ENCODE data around the gene USH2A. TPM values are rescaled to one million over a fixed set of nuclear protein-coding genes. Genes with fewer than 3 reads are reported as not detected.

The USH2A gene
- polyA plus RNA-seq, 3 donors: not detected

GRCh38 chr1:216303690-216304089 lies 119.6 kb downstream of the USH2A start:
- Histone ChIP-seq H3K4me2 (replicated peaks; ENCODE audit: extremely low read depth, low read length, poor library complexity, severe bottlenecking) (no peak overlapping the region), H2AFZ (ENCODE audit: insufficient read depth, low read depth, low read length, poor library complexity, severe bottlenecking) (no peak overlapping the region), H3K79me2 (ENCODE audit: insufficient read depth, low read length) (no peaks in the 10 kb centered on the region), H3K27ac (ENCODE audit: low read depth in 1 of 2, low read length in 2 of 2) (no peak overlapping the region), H4K20me1 (ENCODE audit: insufficient read depth, low read length) (no peaks in the 10 kb centered on the region), H3K27me3 (ENCODE audit: control insufficient read depth in 2 of 2, insufficient read depth in 2 of 2, low read length in 2 of 2) (no peaks in the 10 kb centered on the region), H3K36me3 (replicated peaks in 1 of 2; ENCODE audit: control insufficient read depth in 1 of 2, insufficient read depth in 2 of 2, low read length in 2 of 2) (no peaks in the 10 kb centered on the region), H3K4me3 (replicated peaks in 1 of 3; ENCODE audit: low read depth in 2 of 3, low read length in 3 of 3) (no peak overlapping the region), H3K9ac (ENCODE audit: insufficient read depth, low read length, poor library complexity, severe bottlenecking) (no peak overlapping the region), H3K4me1 (ENCODE audit: control insufficient read depth in 1 of 2, insufficient read depth in 2 of 2, low read length in 2 of 2) (no peaks in the 10 kb centered on the region), H3K9me3 (replicated peaks in 1 of 2; ENCODE audit: control insufficient read depth in 1 of 2, insufficient read depth in 1 of 2, low read length in 2 of 2) (no peaks in the 10 kb centered on the region)
- Mint-ChIP-seq H3K9me3 (peaks cover 0 to 4% (median 0%) of the 10 kb centered on the region in 7 donors), H3K27ac (no peak overlapping the region), H3K27me3 (ENCODE audit: low read depth in 3 of 3) (peaks cover 0 to 1% (median 0%) of the 10 kb centered on the region in 3 donors), H3K36me3 (no peaks in the 10 kb centered on the region), H3K4me1 (no peaks in the 10 kb centered on the region), H3K4me3 (no peak overlapping the region)
- intact Hi-C loops (cut with micrococcal nuclease): no loop called here
- DNase-seq: no peak
- TF ChIP-seq, protein P1, sequence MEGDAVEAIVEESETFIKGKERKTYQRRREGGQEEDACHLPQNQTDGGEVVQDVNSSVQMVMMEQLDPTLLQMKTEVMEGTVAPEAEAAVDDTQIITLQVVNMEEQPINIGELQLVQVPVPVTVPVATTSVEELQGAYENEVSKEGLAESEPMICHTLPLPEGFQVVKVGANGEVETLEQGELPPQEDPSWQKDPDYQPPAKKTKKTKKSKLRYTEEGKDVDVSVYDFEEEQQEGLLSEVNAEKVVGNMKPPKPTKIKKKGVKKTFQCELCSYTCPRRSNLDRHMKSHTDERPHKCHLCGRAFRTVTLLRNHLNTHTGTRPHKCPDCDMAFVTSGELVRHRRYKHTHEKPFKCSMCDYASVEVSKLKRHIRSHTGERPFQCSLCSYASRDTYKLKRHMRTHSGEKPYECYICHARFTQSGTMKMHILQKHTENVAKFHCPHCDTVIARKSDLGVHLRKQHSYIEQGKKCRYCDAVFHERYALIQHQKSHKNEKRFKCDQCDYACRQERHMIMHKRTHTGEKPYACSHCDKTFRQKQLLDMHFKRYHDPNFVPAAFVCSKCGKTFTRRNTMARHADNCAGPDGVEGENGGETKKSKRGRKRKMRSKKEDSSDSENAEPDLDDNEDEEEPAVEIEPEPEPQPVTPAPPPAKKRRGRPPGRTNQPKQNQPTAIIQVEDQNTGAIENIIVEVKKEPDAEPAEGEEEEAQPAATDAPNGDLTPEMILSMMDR (IDR thresholded peaks at IDR 0.05): no peak

- H3K4me2 ChIP-seq (replicated peaks; ENCODE audit: extremely low read depth, low read length, poor library complexity, severe bottlenecking): no peak overlapping the region
- WGBS (ENCODE audit: insufficient coverage): no CpG with 5 or more reads among the region's 6 CpGs
- intact Hi-C loops (cut with micrococcal nuclease): no loop called here
- H3K79me2 ChIP-seq (ENCODE audit: insufficient read depth, low read length): no peaks in the 10 kb centered on the region
- no peak overlapping the region for H2AFZ ChIP-seq (ENCODE audit: insufficient read depth, low read depth, low read length, poor library complexity, severe bottlenecking)
- peaks cover 0 to 2% (median 0%) of the 10 kb centered on the region in 7 donors for H3K9me3 Mint-ChIP-seq
- no peaks in the 10 kb centered on the region for H3K4me1 Mint-ChIP-seq
- DNase-seq: no peak
- no peak overlapping the region for H3K4me3 Mint-ChIP-seq
- TF ChIP-seq, protein P1 (IDR thresholded peaks at IDR 0.05): no peak
- H3K27ac Mint-ChIP-seq: no peak overlapping the region
- no peaks in the 10 kb centered on the region for H4K20me1 ChIP-seq (ENCODE audit: insufficient read depth, low read length)
- H3K36me3 ChIP-seq (replicated peaks in 1 of 2; ENCODE audit: control insufficient read depth in 1 of 2, insufficient read depth in 2 of 2, low read length in 2 of 2): no peaks in the 10 kb centered on the region
- H3K9me3 ChIP-seq (replicated peaks in 1 of 2; ENCODE audit: control insufficient read depth in 1 of 2, insufficient read depth in 1 of 2, low read length in 2 of 2): no peaks in the 10 kb centered on the region
- H3K27me3 ChIP-seq (ENCODE audit: control insufficient read depth in 2 of 2, insufficient read depth in 2 of 2, low read length in 2 of 2): no peaks in the 10 kb centered on the region
- no peaks in the 10 kb centered on the region for H3K36me3 Mint-ChIP-seq
- H3K9ac ChIP-seq (ENCODE audit: insufficient read depth, low read length, poor library complexity, severe bottlenecking): no peak overlapping the region
- H3K27ac ChIP-seq (ENCODE audit: low read depth in 1 of 2, low read length in 2 of 2): no peak overlapping the region
- H3K27me3 Mint-ChIP-seq (ENCODE audit: low read depth in 3 of 3): peaks cover 0 to 2% (median 0%) of the 10 kb centered on the region in 3 donors
- H3K4me3 ChIP-seq (replicated peaks in 1 of 3; ENCODE audit: low read depth in 2 of 3, low read length in 3 of 3): no peak overlapping the region
- H3K4me1 ChIP-seq (ENCODE audit: control insufficient read depth in 1 of 2, insufficient read depth in 2 of 2, low read length in 2 of 2): no peaks in the 10 kb centered on the region
Measured at GRCh38 chr1:216293683-216294082, 129.6 kb downstream of the USH2A start.
